ENCODE measurements around the gene SENP3.

SENP3 gene

GRCh38 chr17:7561589-7562207, at the start of gene SENP3:
Gene SENP3, plus strand, starts transcription at chr17:7561919. Its CDS starts 1,158 bp downstream, at chr17:7563077.
- peak; percentile 80 to 85 (median 82) for DNase-seq (ENCODE audit: low read depth in 3 of 3)

GRCh38 chr17:7512105-7512504, 49.6 kb upstream of the SENP3 start:
- DNase-seq (ENCODE audit: low read depth in 3 of 3) = no peak

- no peak for DNase-seq (ENCODE audit: low read depth in 3 of 3)
These were observed 48.7 kb upstream of the SENP3 start for GRCh38 chr17:7512824-7513540.

GRCh38 chr17:7513850-7514419, 47.8 kb upstream of the SENP3 start:
- DNase-seq (ENCODE audit: low read depth in 3 of 3) = peak in 1 of 3 experiments; percentile 8

- DNase-seq (ENCODE audit: low read depth in 3 of 3) = no peak
These were observed 45.7 kb upstream of the SENP3 start for GRCh38 chr17:7515911-7516610.

- peak; percentile 9 to 23 (median 18) for DNase-seq (ENCODE audit: low read depth in 3 of 3)
These were observed 38.7 kb upstream of the SENP3 start for GRCh38 chr17:7523033-7523432.

- no peak for DNase-seq (ENCODE audit: low read depth in 3 of 3)
These were observed 32.9 kb upstream of the SENP3 start for GRCh38 chr17:7528842-7529241.

GRCh38 chr17:7530023-7530900, 31.5 kb upstream of the SENP3 start:
- DNase-seq (ENCODE audit: low read depth in 3 of 3) = no peak

- no peak for DNase-seq (ENCODE audit: low read depth in 3 of 3)
These were observed 23.7 kb upstream of the SENP3 start for GRCh38 chr17:7538050-7538449.

GRCh38 chr17:7538891-7539545, 22.7 kb upstream of the SENP3 start:
- no peak for DNase-seq (ENCODE audit: low read depth in 3 of 3)

GRCh38 chr17:7541074-7541621, 20.6 kb upstream of the SENP3 start:
- DNase-seq (ENCODE audit: low read depth in 3 of 3) = no peak

GRCh38 chr17:7544911-7545310, 16.8 kb upstream of the SENP3 start:
- DNase-seq (ENCODE audit: low read depth in 3 of 3) = no peak

GRCh38 chr17:7548585-7549400, 12.9 kb upstream of the SENP3 start, which contains the start of gene TNFSF12:
Gene TNFSF12, plus strand, starts transcription at chr17:7549058. Its CDS starts 96 bp downstream, at chr17:7549154.
- DNase-seq (ENCODE audit: low read depth in 3 of 3) = peak in 1 of 3 experiments; percentile 21

- DNase-seq (ENCODE audit: low read depth in 3 of 3) = no peak
These were observed 12.2 kb upstream of the SENP3 start for GRCh38 chr17:7549401-7550055.

- DNase-seq (ENCODE audit: low read depth in 3 of 3) = no peak
These were observed 11.4 kb upstream of the SENP3 start for GRCh38 chr17:7550344-7550743.

- no peak for DNase-seq (ENCODE audit: low read depth in 3 of 3)
These were observed 10.3 kb upstream of the SENP3 start for GRCh38 chr17:7551396-7551795.

GRCh38 chr17:7552621-7553051, 9.1 kb upstream of the SENP3 start:
- no peak for DNase-seq (ENCODE audit: low read depth in 3 of 3)

- DNase-seq (ENCODE audit: low read depth in 3 of 3) = no peak
These were observed 8.4 kb upstream of the SENP3 start for GRCh38 chr17:7553356-7553755.

- no peak for DNase-seq (ENCODE audit: low read depth in 3 of 3)
These were observed 6.3 kb upstream of the SENP3 start for GRCh38 chr17:7555320-7555948.

Measured in stimulated activated CD4-positive, alpha-beta T cell treated with anti-CD3 and anti-CD28 coated beads, TNF-alpha, amount 100 ng/mL, for 4 hours (primary cell).